DMS79 treated with DMSO at 0.1 percent for 48 hours (cell line): ENCODE measurements around the gene PRKCZ.
A peak's percentile ranks its signal among the peaks of the same experiment; 100 is the strongest.

Source experiments
- DNase-seq: peaks from one replicate; lab custom pipeline; 2025; lab: John Stamatoyannopoulos, UW

PRKCZ gene

GRCh38 chr1:2045468-2046173, 4.6 kb upstream of the PRKCZ start:
- DNase-seq = no peak

- no peak for DNase-seq
Observed at GRCh38 chr1:2046174-2046917, 3.9 kb upstream of the PRKCZ start.

DNA sequence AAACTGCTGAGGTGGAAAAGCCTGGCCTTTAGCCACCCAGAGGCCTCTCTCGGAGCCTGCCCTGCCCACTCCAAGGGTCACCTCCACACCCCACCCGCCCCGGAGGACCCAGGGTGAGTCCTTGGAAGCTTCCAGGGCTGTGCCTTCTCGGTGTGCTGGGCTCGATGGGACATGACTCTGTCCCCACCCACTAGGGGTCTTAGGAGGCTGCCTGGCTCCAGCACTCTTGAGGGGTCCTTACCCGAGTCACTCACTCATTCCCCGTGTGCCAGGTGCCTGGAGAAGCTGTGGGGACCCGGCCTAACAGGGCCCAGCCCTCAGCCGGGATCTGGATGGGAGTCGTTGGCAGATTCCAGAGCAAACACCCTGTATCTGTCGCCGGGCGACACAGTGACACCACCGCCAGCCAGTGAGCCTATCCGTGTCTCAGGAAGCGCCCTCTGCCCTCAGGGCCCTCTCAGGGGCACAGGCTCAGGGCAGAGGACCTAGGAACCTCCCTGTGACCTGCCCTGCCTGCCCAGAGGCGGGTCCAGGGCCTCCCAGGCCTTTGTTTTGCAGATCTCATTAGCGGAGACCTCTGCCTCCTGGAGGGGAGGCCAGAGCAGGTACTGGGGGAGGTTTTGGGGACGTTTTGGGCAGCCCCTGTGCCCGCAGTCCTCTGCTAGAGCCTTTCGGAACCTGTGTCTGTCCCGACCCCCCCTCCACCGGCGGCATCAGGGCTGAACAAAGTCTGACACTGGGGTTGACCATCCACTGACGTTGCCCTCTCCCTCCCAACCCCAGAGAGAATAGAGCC, 3.1 kb upstream of the PRKCZ start:
- no peak for DNase-seq

DNA sequence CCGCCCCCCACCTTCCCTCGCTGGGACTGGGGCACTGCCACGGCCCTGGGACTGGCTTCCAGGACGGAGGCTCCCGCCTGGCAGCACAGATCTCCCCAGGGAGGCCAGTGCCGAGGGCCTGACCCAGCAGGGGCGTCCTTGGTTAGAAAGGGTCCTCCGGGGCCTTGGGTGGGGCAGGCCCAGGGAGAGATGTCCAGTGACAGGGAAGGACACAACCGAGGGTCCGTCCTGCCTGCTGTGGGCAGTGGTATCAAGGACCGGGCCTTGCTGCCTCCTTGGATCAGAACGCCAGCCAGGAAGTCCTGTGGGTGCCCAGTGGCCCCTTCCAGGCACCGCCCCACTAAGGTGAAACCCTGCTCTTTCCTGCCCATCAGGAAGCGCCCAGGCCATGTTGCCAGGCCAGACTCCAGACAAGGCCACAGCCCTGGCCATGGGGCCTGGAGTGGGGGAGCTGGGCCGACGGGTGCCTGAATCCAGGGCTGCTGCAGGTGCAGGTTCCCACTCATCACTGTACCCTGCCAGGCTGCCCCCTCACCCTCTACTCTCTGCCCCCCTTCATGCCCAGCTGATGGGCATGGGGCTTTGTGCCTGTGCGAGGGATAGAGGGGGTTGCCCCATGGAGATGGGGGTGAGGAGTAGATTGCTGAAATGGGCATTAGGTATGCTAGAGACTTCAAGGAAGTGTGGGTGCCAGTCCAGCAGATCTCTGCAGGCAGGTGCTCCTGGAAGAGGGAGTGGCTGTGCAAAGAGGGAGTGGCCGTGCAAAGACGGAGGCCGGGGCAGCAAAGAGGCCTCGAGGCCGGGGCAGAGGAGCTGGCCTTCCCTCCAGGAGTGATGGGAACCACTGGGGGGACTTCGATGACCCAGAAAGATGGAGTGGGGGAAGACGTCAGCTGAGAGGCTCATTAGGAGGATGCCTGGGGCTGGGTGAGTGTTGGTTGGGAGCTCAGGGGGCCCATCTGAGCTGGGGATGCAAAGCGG, 2.2 kb upstream of the PRKCZ start:
- DNase-seq = no peak

- DNase-seq = peak; percentile 30
Observed at GRCh38 chr1:2049225-2049717, 940 bp upstream of the PRKCZ start.

GRCh38 chr1:2050461-2050792, 216 bp downstream of the PRKCZ start:
- peak; percentile 64 for DNase-seq

GRCh38 chr1:2050793-2051682, 827 bp downstream of the PRKCZ start:
- no peak for DNase-seq

DNA sequence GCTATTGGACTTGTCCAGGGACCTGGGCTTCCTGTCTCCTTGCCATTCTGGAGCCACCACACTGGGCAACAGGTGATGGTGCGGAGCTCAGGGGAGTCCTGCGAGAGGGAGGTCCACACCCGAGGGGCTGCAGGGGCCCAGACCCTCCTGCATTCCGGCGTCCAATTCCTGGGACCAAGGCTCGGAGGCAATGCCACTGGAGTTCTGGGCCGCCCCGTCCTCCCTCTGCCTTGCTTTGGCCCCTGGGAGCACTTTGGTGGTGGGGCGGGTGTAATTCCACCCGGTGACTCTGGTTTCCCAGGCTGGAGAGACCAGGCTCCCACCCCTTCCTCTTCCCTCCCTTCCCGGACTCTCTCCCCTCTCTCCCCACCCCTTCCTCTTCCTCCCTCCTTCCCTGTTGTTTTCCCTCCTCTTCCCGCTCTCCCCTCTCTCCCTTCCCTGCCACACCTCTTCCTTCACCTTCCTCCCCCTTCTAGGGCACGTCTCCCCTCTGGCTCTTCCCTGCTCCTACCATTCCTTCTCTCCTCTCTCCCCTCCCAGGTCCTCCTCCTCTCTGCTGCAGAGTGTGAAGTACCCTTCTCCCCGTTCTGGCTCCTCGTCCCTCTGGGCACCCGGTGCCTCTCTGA, 2.0 kb downstream of the PRKCZ start:
- DNase-seq = no peak

DNA sequence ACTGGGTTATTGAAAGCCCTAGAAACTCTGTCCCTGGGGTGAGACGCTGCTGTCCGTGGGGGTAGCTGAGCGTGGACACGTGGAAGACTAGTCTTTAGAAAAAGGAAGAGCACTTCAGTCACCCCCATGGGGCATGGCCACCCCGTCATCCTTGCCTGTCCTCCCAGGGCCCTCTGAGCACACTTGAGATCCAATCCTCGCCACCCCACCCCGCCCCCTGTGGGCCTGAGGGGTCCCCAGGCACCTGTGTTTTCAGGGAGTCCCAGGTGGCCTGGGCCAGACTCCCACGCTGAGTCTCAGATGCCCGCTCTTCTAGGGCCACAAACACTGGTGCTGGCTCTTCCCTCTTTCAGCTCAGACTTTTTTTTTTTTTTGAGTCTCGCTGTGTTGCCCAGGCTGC, 2.5 kb downstream of the PRKCZ start:
- DNase-seq = no peak

- DNase-seq = no peak
Observed at GRCh38 chr1:2053217-2053616, 3.0 kb downstream of the PRKCZ start.

DNA sequence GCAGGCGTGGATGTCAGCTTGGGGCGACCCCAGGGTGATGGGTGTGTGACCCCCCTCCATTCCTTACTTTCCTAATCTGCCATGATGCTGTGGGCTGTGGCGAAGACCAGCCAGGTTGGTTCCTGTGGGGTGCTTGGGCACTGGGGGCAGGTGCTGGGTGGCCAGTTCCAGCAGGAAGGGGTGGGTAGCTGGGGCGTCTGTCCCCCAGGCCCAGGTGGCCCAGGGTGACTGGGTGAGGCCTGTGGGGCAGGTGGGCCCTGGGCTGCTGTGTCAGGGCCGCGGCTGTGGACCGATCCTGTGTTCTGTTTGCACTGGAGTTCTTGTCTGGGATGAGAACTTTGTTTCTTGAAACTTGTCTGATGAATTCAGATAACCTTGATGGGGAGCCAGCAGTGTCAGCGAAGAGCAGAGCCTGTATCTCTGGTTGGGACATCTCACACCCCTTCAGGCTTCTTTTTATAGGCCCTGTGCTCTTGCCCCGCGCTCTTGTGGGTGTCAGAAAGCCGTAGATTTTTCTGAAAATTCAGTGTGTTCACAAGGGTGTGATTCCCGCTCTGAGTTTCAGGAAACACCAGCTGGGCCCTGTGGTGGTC, 3.7 kb downstream of the PRKCZ start:
- no peak for DNase-seq

DNA sequence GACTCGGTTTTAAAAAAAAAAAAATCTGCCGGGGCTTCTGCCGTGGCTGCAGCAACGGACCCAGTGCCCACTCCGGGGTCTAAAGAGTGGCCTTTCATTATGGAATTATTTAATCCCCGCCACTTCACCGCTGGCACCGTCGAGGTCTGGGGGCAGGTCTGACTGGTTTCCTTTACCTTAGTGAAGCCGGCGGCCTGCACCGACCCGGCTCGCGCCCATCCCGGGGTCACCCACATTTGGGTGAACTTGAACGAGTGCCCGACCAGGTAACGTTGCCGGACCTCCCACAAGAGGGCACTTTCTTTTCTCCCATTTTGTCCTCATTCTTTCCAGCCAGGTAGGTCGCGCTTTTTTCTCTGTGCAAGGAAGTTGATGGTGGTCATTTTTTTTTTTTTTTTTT, 4.3 kb downstream of the PRKCZ start:
- no peak for DNase-seq

GRCh38 chr1:2055911-2056575, 5.8 kb downstream of the PRKCZ start:
- no peak for DNase-seq

- no peak for DNase-seq
Observed at GRCh38 chr1:2056955-2057590, 6.9 kb downstream of the PRKCZ start.

- DNase-seq = no peak
Observed at GRCh38 chr1:2059290-2059953, 9.2 kb downstream of the PRKCZ start.

GRCh38 chr1:2060072-2060471, 9.9 kb downstream of the PRKCZ start:
- DNase-seq = no peak

GRCh38 chr1:2060535-2060934, 10.3 kb downstream of the PRKCZ start:
- DNase-seq = no peak
